Sigmoid colon (tissue), 4 donors: Measurements from ENCODE around the gene TAS1R3.

Experiments
- EP300 ChIP-seq, 4 donors: sonication (generic); formaldehyde crosslinking; IDR thresholded peaks; one replicate each; pipeline ENCODE4 v1.6.1; 2017; ENCODE audit warnings: antibody characterized with exemption in 4 of 4
- POLR2A ChIP-seq, 2 donors: fragments of 450-650 bp; IDR thresholded peaks; one replicate each; pipeline ENCODE4 v1.6.1; 2016; ENCODE audit warnings: antibody characterized with exemption in 2 of 2, mild to moderate bottlenecking in 2 of 2, moderate library complexity in 2 of 2
- POLR2AphosphoS5 ChIP-seq, 4 donors: sonication (generic); formaldehyde crosslinking; IDR thresholded peaks; one replicate each; pipeline ENCODE4 v1.6.1; 2017; ENCODE audit warnings: antibody characterized with exemption in 4 of 4
- TF ChIP-seq, protein P1 (sequence below), 4 experiments: fragments of 450-650 bp in 3 of 4; fragments of 200-600 bp in 1 of 4; IDR thresholded peaks; one replicate each; pipeline ENCODE4 v1.5.1; 2016 to 2019; ENCODE audit warnings: antibody characterized with exemption in 4 of 4, mild to moderate bottlenecking in 3 of 4, moderate library complexity in 2 of 4

DNA sequence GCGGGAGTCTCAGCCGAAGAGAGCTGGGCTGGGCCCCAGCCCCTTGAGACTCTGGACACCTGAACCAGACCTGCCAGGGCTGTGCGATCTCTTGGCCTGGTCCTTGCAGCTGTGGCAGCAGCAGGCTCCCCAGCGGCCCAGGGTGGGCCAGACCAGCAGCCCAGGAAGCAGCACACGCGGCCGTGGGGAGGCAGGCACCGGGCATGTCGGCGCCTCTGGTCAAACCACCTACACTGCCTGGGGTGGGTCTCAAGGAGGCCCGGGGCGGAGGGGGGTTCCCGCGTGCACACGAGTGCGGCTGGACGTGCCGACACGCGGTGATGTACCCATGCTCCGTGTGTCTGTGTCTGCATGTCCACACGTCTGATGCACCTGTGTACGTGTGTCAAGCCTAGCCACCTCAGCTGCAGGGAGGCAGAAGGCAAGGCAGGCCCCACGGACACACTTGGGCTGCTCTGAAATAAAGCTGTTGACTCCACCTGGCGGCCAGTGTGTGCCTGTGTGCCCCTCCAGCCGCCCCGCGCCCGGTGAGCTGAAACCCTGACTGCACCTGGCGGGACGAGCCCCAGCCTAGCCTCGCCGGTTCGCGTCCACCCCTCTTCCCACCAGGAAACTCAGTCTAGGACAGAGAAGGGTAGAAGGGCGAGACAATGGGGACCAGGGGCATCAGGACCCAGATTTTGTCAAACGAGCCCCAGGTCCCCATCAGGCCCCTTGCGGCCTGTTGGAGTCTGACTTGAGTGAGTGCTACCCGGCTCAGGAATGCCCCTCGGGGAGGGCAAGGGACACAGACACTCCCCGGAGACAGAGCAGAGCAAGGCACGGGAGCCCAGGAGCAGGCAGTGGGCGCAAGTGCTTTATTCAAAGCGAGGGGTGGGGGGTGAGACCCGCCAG lies 39.3 kb upstream of the TAS1R3 start:
- TF ChIP-seq, protein P1, sequence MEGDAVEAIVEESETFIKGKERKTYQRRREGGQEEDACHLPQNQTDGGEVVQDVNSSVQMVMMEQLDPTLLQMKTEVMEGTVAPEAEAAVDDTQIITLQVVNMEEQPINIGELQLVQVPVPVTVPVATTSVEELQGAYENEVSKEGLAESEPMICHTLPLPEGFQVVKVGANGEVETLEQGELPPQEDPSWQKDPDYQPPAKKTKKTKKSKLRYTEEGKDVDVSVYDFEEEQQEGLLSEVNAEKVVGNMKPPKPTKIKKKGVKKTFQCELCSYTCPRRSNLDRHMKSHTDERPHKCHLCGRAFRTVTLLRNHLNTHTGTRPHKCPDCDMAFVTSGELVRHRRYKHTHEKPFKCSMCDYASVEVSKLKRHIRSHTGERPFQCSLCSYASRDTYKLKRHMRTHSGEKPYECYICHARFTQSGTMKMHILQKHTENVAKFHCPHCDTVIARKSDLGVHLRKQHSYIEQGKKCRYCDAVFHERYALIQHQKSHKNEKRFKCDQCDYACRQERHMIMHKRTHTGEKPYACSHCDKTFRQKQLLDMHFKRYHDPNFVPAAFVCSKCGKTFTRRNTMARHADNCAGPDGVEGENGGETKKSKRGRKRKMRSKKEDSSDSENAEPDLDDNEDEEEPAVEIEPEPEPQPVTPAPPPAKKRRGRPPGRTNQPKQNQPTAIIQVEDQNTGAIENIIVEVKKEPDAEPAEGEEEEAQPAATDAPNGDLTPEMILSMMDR (IDR thresholded peaks at IDR 0.05): peak; percentile 52 to 68 (median 63)
- no peak for TF ChIP-seq EP300 (IDR thresholded peaks at IDR 0.05)
- no peak for TF ChIP-seq POLR2A (IDR thresholded peaks at IDR 0.05)
- no peak for TF ChIP-seq POLR2AphosphoS5 (IDR thresholded peaks at IDR 0.05)
